Stimulated activated CD4-positive, alpha-beta T cell treated with anti-CD3 and anti-CD28 coated beads, Interleukin-12 subunit alpha, Interleukin-12 subunit beta, amount 100 ng/mL, for 48 hours (primary cell): ENCODE data around the gene MPST.
"Not testable (repeated sequence)": the region's sequence is repeated elsewhere in the genome, so short reads cannot be mapped to it uniquely, and the experiment has no call there.

Experiments
- DNase-seq, 3 donors: peaks; one replicate each; pipeline ENCODE4 v3.0.0-alpha.2; 2020; ENCODE audit warnings: low read depth in 2 of 3, low spot score in 1 of 3

Gene MPST

GRCh38 chr22:37059876-37060449, 40.4 kb downstream of the MPST start:
- DNase-seq: no peak

- peak; percentile 46 to 65 (median 60) for DNase-seq
These were observed 41.5 kb downstream of the MPST start for GRCh38 chr22:37060801-37061610.

GRCh38 chr22:37061611-37062375, 42.3 kb downstream of the MPST start:
- DNase-seq: no peak

GRCh38 chr22:37062376-37062675, 42.8 kb downstream of the MPST start:
- no peak for DNase-seq

- DNase-seq: no peak
These were observed 43.3 kb downstream of the MPST start for GRCh38 chr22:37062702-37063381.

- no peak for DNase-seq
These were observed 44.2 kb downstream of the MPST start for GRCh38 chr22:37063431-37064420.

GRCh38 chr22:37064553-37064952, 45.0 kb downstream of the MPST start:
- no peak for DNase-seq

- DNase-seq: no peak
These were observed 45.6 kb downstream of the MPST start for GRCh38 chr22:37065180-37065579.

- DNase-seq: no peak
These were observed 46.4 kb downstream of the MPST start for GRCh38 chr22:37065961-37066360.

- DNase-seq: no peak
These were observed 47.9 kb downstream of the MPST start for GRCh38 chr22:37067428-37067827.

- DNase-seq: no peak
These were observed 49.3 kb downstream of the MPST start for GRCh38 chr22:37068859-37069258.

- DNase-seq: no peak
These were observed 49.8 kb downstream of the MPST start for GRCh38 chr22:37069319-37069718.

GRCh38 chr22:37069719-37070118, 50.2 kb downstream of the MPST start:
- DNase-seq: no peak

- no peak for DNase-seq
These were observed 50.8 kb downstream of the MPST start for GRCh38 chr22:37070334-37070733.

- DNase-seq: no peak
These were observed 51.2 kb downstream of the MPST start for GRCh38 chr22:37070744-37071143.

GRCh38 chr22:37071850-37072592, 52.5 kb downstream of the MPST start:
- not testable (repeated sequence) for DNase-seq

GRCh38 chr22:37072673-37073072, 53.1 kb downstream of the MPST start:
- DNase-seq: no peak

GRCh38 chr22:37074537-37074936, 55.0 kb downstream of the MPST start:
- no peak for DNase-seq

GRCh38 chr22:37075046-37075445, 55.5 kb downstream of the MPST start:
- DNase-seq: no peak
